DND-41 (cell line): ENCODE results near the gene CARMIL3.

Experiments
- ATAC-seq: fragments of 200-7000 bp; cut with Tn5 transposase; 3 replicates; pipeline ENCODE4 v1.9.1; 2021; ENCODE audit warnings: low read depth; ENCODE audit not compliant: insufficient read depth
- DNase-seq: peaks from one replicate; pipeline ENCODE4 v3.0.0-alpha.2; 2020
- H2AFZ ChIP-seq: 2 replicates; pipeline ENCODE4 v1.6.0; 2012; ENCODE audit warnings: low read depth, low read length
- H3K27ac ChIP-seq: 2 replicates; pipeline ENCODE4 v1.5.1; 2012; ENCODE audit warnings: low read length, inconsistent platforms
- H3K27me3 ChIP-seq: fragments of 200-600 bp; sonication (generic); 2 replicates; pipeline ENCODE4 v1.6.0; 2012; ENCODE audit warnings: low read length, mild to moderate bottlenecking, inconsistent platforms; ENCODE audit not compliant: insufficient read depth, poor library complexity
- H3K36me3 ChIP-seq: 2 replicates; pipeline ENCODE4 v1.5.1; 2012; ENCODE audit warnings: low read length, inconsistent platforms; ENCODE audit not compliant: insufficient read depth
- H3K4me1 ChIP-seq: 2 replicates; pipeline ENCODE4 v1.5.1; 2012; ENCODE audit warnings: mild to moderate bottlenecking, low read length; ENCODE audit not compliant: insufficient read depth
- H3K4me2 ChIP-seq: 2 replicates; pipeline ENCODE4 v1.6.0; 2012; ENCODE audit warnings: mild to moderate bottlenecking, moderate library complexity, low read length, inconsistent platforms; ENCODE audit not compliant: insufficient read depth
- H3K4me3 ChIP-seq, 2 experiments: fragments of 200-600 bp in 1 of 2; shearing (Covaris generic) in 1 of 2; 2 replicates each; pipeline ENCODE4 v1.5.1; 2012 to 2016; ENCODE audit warnings: inconsistent platforms in 2 of 2, low read length in 2 of 2, mild to moderate bottlenecking in 2 of 2, low read depth in 1 of 2, moderate library complexity in 1 of 2
- H3K79me2 ChIP-seq: 2 replicates; pipeline ENCODE4 v1.6.0; 2012; ENCODE audit warnings: low read length, inconsistent platforms; ENCODE audit not compliant: insufficient read depth
- H3K9ac ChIP-seq: 2 replicates; pipeline ENCODE4 v1.6.0; 2012; ENCODE audit warnings: low read depth, mild to moderate bottlenecking, inconsistent platforms, low read length, moderate library complexity
- H3K9me3 ChIP-seq: 2 replicates; pipeline ENCODE4 v1.5.1; 2012; ENCODE audit warnings: low read length, moderate library complexity, mild to moderate bottlenecking, inconsistent platforms; ENCODE audit not compliant: insufficient read depth, severe bottlenecking
- H4K20me1 ChIP-seq: 2 replicates; pipeline ENCODE4 v1.6.0; 2012; ENCODE audit warnings: low read length; ENCODE audit not compliant: insufficient read depth
- CTCF ChIP-seq: IDR thresholded peaks from 2 replicates; pipeline ENCODE4 v1.5.1; 2012; ENCODE audit warnings: borderline replicate concordance, low read length, moderate library complexity, mild to moderate bottlenecking; ENCODE audit not compliant: poor library complexity, severe bottlenecking; ENCODE audit errors: extremely low read depth
- EZH2 ChIP-seq: IDR thresholded peaks from 3 replicates; pipeline ENCODE4 v1.6.1; 2012; ENCODE audit warnings: borderline replicate concordance, low read depth, mild to moderate bottlenecking, moderate library complexity, low read length, inconsistent platforms; ENCODE audit not compliant: severe bottlenecking

The CARMIL3 gene

GRCh38 chr14:24077086-24077485 lies 25.3 kb downstream of the CARMIL3 start:
- peaks cover 21% of the 10 kb centered on the region for H3K27me3 ChIP-seq
- TF ChIP-seq CTCF (no peak), EZH2 (no peak)
- H3K27ac ChIP-seq: no peak overlapping the region
- no peak overlapping the region for H3K9ac ChIP-seq
- no peak for DNase-seq
- no peak overlapping the region for H3K4me2 ChIP-seq
- no peaks in the 10 kb centered on the region for H3K36me3 ChIP-seq
- H3K4me1 ChIP-seq: peaks cover 15% of the 10 kb centered on the region
- peaks cover 18% of the 10 kb centered on the region for H4K20me1 ChIP-seq
- H2AFZ ChIP-seq: no peak overlapping the region
- no peak overlapping the region for H3K4me3 ChIP-seq
- no peak for ATAC-seq
- no peaks in the 10 kb centered on the region for H3K9me3 ChIP-seq
- H3K79me2 ChIP-seq: no peaks in the 10 kb centered on the region

- Histone ChIP-seq H4K20me1 (peaks cover 20% of the 10 kb centered on the region), H2AFZ (no peak overlapping the region), H3K36me3 (no peaks in the 10 kb centered on the region), H3K4me1 (peaks cover 15% of the 10 kb centered on the region), H3K79me2 (no peaks in the 10 kb centered on the region), H3K4me3 (no peak overlapping the region), H3K4me2 (no peak overlapping the region), H3K9me3 (no peaks in the 10 kb centered on the region), H3K27me3 (peaks cover 31% of the 10 kb centered on the region), H3K27ac (no peak overlapping the region), H3K9ac (no peak overlapping the region)
- DNase-seq: no peak
- no peak for ATAC-seq
- TF ChIP-seq CTCF (no peak), EZH2 (no peak)
Observed at GRCh38 chr14:24078146-24078545, 26.3 kb downstream of the CARMIL3 start.

GRCh38 chr14:24079491-24080141 lies 27.8 kb downstream of the CARMIL3 start:
- peaks cover 20% of the 10 kb centered on the region for H4K20me1 ChIP-seq
- TF ChIP-seq CTCF (no peak), EZH2 (no peak)
- no peaks in the 10 kb centered on the region for H3K9me3 ChIP-seq
- no peak overlapping the region for H2AFZ ChIP-seq
- no peak overlapping the region for H3K4me2 ChIP-seq
- H3K4me1 ChIP-seq: peaks cover 15% of the 10 kb centered on the region
- ATAC-seq (no peak), DNase-seq (no peak)
- H3K36me3 ChIP-seq: no peaks in the 10 kb centered on the region
- no peak overlapping the region for H3K9ac ChIP-seq
- H3K27me3 ChIP-seq: peaks cover 31% of the 10 kb centered on the region
- no peak overlapping the region for H3K27ac ChIP-seq
- no peak overlapping the region for H3K4me3 ChIP-seq
- no peaks in the 10 kb centered on the region for H3K79me2 ChIP-seq
